Activated CD4-positive, alpha-beta T cell treated with anti-CD3 and anti-CD28 coated beads, Interleukin-2, amount 50 U/mL, for 16 hours (primary cell): ENCODE results near the gene STARD7.

Experiments used
- DNase-seq: peaks from one replicate; pipeline ENCODE4 v3.0.0-alpha.2; 2020

STARD7 gene

DNA sequence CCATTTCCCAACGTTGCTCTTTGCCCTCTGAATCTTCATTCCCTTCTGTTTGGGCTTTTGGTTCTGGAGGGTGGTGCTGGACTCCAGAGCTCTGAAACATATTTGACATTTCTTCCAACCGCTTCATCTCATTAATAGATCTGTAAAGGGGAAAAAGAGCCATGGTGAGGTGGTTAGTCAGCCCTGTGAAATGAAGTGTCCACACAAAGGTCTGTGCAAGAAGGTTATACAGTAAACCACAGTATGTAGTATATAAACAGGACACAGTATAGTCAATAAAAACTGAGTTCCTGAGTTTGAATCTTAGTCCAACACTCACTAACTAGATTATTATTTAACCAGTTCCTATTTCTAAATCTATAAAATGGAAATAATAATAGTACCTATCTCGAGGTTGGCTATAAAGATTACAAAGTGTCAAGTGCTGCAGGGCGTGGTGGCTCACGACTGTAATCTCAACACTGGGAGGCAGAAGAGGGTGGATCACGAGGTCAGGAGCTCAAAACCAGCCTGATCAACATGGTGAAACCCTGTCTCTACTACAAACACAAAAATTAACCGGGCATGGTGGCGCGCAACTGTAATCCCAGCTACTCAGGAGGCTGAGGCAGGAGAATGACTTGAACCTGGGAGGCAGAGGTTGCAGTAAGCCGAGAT lies 13.1 kb downstream of the STARD7 start:
- no peak for DNase-seq

DNA sequence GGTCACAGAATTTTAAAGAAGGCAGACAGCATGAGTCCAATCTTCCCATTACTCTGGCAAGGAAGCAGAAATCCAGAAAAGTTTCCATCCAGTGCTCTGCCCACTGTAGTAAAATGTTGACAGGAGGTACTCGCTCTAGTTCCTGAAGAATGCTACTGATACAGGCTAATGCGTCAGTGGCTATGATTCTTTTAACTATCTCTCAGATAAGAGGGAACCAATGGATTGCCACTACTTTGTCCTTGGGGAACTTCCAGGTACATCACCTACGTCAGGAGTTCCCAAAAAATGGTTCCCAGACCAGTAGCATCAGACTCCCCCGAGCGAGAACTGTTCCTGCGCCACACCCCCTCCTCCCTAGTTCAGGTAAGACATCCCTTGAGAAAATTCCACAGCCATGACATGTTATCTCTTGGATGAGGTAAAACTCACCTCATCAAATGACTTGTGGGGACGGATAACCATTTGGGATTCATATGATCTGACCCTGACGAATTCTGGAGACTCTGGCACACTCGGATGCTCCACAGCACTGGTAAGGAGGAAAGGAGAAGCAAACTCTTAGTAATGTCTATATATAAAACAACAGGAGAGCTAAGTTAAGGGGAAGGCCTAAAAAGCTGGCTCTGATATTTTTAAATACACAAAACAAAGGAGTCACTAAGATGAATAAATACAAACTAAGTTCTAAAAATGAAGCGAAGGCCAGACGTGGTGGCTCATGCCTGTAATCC lies 16.5 kb downstream of the STARD7 start:
- no peak for DNase-seq

DNA sequence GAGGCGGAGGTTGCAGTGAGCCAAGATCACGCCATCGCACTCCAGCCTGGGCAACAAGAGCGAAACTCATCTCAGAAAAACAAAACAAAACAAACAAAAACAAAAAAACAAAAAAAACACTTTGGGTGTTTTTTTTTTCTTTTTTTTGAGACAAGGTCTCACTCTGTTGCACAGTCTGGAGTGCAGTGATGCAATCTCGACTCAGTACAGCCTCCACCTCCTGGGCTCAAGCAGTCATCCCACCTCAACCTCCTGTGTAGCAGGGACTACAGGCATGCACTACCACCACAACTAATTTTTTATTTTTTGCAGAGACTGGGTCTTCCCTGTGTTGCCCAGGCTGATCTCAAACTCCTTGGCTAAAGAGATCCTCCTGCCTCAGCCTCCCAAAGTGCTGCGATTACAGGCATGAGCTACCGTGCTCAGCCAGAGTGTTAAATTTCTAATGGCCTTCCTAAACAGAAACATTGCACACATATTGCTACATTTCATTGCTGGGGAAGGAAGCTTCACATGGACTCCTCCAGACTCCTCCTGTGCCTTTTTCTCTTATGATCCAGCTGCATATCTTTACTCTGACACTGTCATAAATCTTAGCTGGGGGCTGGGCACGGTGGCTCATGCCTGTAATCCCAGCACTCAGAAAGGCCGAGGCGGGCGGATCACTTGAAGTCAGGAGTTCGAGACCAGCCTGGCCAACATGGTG lies 19.7 kb downstream of the STARD7 start:
- no peak for DNase-seq

DNA sequence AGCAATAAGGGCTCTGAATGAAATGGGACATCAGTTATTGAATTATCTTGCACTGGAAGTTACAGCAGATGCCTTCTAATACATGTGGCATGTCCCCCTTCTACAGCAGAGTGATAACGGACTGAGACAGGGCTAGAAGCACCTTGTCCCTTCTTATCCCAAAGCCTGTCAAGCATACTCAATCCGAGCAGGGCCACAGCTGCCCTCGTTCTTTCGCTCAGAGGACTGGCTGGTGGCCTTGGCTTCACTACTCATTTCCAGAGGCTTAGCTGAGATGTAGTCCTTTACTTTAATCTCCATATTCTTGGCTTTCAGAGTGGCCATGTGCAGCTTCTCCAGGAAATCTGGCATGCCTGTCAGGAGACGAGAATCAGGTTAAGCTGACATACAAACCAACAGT lies 22.1 kb downstream of the STARD7 start:
- DNase-seq = no peak

DNA sequence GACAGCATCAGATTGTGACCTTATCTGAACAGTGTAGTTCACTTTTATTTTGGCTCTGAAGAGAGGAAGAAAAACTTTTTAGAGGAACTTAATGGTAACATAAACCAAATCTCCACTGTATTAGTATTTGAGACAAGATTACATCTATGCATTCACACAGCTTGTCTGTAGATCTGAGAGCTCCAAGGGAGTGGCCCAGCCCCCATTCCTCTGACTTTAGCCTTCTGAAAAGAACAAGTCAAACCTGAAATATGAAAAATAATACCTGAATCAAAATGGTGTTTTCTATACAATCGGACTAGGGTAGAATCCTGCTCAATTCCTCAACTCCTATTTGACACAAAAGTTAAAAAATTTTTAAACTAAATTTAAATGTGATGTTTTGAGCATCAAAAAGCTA lies 23.1 kb downstream of the STARD7 start:
- no peak for DNase-seq

DNA sequence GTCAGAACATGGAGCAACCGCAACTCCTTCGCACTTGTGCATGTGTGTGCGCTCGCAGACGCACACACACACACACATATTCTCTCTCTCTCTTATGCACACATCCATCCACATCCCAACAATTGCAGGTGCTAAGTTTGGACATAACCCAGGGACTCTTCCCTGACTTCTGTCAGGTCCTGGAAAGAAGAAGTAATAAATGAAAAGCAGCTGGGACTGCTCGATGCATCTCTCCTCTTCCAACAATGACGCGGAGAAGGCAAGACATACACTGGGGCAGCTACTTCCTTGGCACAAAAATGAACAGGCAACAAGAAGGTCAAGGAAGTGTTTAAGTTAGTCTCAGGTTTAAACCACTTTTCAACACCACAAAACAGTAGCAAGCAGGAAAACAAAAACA lies 23.6 kb downstream of the STARD7 start:
- no peak for DNase-seq

DNA sequence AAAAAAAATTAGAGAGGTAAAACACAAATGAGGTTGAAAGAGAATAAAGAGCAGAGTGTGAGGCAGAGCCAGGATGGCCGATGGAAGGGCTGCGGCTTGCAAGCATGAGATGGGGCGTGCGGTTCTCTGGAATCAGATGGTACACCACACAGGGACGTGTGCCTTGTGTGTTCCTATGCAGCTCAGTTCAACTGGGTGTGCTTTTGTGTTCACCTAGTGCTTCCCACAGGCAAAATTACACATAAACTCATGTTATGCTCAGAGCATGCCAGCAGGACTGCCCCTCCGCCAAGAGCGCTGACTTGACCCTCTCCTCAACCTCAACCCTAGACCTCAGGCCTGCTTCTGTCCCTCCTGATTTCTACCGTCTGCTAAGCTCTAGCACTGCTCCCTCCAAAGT lies 24.4 kb downstream of the STARD7 start:
- DNase-seq = no peak

DNA sequence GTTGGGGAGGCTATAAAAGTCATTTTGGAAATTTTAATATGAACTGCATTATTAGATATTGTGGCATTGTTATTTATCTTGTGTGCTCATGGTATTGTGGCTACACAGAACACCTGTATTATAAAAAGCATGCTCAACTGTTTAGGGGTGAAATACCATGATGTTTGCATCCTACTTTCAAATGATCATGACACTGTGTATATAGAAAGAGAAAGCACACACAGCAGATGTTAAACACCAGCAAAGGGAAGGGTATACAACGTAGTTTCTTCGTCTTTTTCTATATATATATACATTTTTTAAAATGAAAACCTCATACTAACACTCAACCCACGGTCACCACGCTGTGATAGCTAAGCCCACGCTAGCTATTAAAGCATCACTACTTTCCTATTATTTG lies 27.1 kb downstream of the STARD7 start:
- no peak for DNase-seq

DNA sequence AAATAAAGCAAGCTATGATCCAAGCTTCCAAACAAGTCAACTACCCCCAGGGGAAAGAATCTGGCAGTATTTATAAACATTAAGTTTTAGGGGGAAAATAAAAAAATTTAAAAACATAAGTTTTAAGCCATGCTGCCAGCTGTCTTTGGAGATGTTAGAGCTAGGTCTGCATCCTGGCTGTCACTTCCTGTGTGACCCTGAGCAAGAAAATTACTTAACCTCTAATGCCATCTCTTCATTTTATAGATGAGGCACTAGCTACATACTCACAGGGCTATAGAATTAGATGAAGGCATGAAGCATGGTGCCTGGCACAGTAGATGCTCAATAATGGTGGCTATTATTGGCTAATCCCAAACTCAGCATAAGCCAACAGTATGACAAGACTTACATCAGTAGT lies 28.1 kb downstream of the STARD7 start:
- no peak for DNase-seq

DNA sequence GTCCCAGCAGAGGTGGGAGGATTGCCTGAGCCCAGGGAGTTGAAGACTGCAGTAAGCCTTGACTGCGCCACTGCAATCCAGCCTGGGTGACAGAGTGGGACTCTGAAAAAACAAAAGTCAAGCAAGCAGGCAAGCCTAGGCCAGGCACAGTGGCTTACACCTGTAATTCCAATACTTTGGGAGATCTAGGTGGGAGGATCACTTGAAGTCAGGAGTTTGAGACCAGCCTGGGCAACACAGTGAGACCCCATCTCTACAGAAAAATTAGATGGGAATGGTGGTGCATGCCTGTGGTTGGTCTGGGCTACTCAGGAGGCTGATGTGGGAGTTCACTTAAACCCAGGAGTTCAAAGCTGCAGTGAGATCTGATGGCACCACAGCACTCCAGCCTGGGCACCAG lies 28.6 kb downstream of the STARD7 start:
- DNase-seq = no peak

DNA sequence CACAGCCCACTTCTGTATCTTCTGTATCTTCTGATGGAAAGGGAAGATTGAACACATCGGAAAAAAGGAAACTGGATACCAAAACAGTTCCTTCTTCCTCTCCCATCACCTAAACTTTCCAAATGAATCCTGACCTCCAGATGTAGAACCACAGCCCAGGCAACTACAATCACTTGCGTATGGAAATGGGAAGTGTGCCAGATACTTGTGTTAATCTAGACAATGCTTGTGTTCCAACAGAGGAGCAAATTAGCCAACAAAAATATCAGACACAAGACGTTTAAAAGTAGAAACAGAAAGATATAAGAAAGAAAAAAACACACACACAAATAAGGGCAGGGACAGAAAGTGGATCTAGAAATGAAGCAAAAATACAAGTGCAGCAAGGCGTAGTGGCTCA lies 32.0 kb downstream of the STARD7 start:
- no peak for DNase-seq

DNA sequence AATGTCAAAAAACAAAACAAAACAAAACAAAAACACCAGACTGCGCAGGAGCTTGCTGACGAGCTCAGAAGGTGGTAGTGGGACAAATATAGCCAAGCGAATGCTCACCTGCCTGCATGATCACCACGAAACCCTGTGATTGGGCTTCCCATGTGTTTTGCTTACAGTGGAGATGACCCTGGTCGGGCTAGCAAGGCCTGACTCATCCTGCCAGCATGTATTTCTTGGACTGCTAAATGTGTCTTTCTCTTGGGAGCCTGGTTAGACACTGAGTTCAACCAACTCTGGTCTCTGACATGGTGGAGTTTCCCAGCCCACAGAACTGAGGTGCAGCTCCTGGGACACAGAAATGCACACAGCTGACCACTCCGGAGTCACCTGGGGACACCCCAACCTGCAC lies 32.7 kb downstream of the STARD7 start:
- no peak for DNase-seq

DNA sequence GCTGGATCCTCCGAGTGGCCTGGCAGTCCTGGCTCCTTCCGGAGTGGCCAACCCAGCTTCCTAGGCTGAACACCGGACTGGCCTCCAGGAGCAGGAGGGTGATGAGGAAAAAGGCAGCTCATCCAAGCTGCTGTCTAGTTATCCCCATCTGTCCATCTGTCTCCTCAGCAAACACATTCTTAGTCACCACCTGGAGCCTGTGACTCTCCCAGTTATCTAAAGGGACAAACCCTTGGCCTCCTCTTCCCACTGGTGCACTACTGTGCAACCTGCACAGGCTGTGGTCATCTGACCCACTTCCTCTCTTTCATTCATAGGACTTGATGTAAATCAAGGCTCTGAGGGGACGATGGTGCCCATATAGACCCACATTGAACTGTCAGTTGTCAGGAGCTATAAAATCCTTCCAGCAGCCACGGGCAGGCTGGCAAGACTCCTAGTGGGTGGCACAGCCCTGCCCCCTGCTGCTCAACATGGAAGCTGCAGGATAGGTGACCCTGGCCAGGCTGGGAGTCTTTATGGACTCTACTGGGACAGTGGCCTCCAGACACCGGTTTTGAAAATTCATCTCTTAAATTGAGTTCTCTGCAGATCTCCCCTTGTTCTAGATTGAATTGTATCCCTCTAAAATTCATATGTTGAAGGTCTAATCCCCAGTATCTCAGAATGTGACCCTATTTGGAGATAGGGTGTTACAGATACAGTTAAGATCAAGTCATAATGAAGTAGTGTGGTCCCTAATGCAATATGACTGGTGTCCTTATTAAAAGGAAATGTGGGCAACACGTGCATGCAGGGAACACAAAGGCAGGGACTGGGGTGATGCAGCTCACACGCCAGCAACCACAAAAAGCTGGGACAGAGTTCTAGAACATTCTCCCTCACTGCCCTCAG lies 34.1 kb downstream of the STARD7 start:
- DNase-seq = peak; percentile 85

DNA sequence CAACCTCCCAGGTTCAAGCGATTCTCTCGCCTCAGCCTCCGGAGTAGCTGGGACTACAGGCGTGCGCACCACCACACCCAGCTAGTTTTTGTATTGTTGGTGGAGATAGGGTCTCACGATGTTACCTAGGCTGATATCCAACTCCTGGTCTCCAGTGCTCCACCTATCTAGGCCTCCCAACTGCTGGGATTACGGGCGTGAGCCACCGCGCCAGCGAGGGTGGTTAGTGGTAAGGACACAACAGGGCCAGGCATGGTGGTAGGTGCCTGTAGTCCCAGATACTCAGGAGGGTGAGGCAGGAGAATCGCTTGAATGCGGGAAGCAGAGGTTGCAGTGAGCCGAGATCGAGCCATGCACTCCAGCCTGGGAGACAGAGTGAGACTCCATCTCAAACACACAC lies 36.8 kb downstream of the STARD7 start:
- DNase-seq = no peak

DNA sequence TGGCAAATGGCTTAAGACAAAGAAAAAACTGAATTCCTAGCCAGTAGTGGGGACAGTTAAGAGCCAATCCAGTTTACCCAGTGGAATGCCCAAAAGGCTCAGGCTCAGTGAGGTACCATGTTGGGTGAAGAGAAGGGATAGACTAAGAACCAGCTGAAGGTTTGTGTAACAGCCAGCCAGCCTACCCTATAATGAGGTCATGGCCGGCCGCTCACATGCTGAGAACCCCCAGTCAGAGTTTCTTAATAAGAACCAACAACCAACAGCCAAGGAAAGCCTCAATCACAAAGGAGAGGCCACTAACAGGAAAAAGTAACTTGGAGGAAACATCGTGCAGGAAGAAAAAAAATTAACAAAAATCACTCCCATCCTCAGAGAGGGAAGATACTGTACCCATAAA lies 38.0 kb downstream of the STARD7 start:
- DNase-seq = no peak

DNA sequence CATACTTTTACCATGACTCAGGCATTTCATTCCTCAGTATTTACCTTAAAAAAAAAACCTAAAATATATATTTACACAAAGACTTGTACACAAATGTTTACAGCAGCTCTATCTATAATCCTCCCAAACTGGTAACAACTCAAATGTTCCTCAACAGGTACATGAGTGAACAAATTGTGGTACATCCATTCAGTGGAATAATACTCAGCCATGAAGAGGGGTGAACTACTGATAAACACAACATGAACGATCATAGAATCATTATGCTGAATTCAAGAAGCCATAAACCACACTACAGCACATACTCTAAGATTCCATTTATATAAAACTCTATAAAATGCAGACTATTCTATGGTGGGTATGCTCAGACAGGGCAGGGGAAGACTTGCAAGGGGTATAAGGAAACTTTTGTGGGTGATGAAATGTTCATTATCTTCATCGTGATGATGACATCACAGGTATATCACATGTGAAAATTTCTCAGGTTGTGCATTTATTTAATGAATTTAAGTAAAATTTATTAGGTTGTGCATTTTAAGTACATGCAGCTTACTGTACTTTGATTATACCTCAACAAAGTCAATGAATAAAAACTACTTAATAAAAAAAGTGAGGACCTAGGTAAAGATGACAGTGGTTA lies 38.6 kb downstream of the STARD7 start:
- no peak for DNase-seq

DNA sequence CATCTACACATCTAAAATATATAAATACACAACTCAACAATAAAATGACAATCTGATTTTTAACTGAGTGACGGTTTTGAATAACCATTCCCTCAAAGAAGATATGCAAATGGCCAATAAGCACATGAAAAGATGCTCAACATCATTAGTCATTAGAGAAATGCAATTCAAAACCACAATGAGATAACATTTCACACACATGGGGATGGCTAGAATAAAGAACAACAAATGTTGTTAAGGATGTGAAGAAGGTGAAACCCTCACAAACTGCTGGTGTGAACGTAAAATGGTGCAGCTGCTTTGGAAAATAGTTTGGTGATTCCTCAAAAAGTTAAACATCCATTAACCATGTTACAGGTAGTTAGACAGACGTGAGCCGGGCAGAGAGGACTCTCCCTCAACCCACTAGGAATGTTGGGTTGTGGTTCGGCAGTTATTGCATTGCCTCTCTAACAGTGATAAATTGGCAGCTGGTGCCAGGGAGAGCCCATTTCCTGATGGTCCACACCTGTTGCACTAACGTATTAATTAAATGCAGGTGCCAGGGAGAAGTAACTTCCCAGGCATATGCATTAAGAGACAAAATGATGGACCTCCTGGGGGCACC lies 41.1 kb downstream of the STARD7 start:
- DNase-seq = no peak

DNA sequence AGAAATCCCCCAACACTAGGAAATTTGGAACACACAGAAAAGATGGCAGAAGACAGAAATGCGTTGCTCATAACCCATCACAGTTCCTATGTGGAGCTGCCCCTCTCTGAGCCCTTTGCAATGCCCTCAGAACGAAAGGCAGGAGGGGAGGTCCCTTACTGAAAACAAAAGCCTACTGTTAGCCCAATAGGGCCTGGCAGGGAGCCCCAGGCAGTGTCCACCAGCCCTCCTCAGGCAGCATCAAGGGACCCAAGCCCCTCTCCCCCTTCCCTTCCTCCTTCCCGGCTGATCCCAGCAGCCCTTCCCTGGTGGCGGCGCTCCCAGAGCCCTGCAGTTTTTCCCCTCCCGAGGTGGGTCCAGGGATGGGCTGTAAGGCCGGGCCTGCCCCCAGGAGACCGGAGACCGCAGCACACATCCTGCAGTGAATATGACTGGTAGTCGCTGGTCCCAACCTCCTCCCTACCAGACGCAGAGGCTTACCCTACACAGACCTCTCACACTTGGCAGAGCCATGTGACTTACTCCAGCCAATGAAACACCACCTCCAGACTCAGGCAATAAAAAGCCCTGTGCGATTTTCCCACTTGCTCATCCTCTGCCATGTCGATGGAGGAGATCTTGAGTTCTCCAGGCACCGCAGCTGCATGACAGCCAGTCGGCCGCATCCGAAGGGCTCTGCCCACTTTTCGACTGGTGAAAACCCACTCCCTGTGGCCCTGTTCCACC lies 44.0 kb downstream of the STARD7 start:
- peak; percentile 90 for DNase-seq

DNA sequence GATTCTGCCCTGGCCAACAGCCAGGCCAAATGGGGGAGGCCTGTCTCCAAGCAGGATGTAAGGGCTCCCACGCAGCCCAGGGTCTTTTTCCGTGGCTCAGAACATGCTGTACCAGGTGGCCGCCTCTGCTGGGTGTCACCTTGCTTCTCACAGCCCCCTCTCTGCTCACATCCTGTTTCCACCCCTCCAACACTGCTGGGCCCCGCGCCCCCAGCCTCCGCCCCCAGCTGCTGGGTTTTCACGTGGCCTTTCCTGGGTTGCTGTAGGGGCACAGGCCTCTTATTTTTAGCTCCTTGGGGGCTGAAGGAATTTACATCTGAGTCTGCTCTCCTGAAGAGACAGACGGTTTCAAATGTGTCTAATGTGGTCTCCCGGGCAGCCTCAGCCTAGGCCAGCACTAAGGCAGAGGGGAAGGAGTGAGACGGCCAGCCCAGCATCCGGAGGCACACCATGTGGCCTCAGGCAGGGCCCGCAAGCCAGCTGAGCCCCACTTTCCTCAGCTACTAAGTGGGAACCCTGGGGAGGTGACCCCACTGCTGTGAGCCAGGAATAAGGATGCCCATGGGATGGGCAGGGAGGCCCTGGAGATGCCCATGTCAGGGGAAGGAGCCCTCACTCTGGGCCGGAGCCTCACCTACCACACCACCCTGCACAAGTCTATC lies 44.7 kb downstream of the STARD7 start:
- no peak for DNase-seq

DNA sequence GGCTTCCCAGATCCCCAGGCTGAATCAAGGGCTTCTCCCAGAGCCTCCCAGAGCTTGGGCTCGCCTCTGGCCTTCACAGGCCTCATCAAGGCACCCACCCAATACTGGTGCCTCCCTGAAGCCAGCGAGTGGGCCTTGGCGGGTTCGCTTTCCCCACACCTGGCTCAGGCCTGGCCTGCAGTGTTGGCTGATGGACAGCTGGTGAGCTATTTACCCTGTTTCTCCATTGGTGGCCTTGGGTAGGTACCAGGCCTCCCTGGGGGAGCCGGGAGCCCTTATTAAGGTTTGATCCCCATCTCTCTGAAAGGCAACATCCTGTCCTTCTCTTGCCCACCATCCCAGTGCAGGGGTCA lies 45.2 kb downstream of the STARD7 start:
- no peak for DNase-seq

DNA sequence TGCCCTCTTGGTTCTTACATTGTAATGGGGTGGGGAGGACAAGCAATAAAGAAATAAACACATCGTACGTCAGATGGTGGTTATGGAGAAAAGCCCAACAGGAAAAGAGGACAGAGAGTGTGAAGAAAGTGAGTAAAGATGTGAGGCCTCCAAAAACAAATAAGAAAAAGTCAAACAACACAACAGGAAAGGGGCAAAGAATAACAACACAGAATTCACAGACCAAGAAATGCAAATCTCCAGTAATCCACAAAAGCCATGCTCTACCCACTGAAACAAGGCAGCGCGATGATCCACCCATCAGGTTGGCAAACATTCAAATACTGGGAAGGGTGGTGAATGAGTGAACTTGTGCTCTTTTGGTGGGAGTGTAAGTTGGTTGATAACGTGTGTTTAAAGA lies 46.7 kb downstream of the STARD7 start:
- no peak for DNase-seq
